Activated naive CD8-positive, alpha-beta T cell treated with anti-CD3 and anti-CD28 coated beads, Interleukin-2, amount 50 U/mL, for 16 hours (primary cell): Measurements from ENCODE around the gene PCMTD2.
"Not testable (repeated sequence)": the region's sequence is repeated elsewhere in the genome, so short reads cannot be mapped to it uniquely, and the experiment has no call there.

Source experiments
- DNase-seq: peaks from one replicate; pipeline ENCODE4 v3.0.0-alpha.2; 2020; ENCODE audit warnings: low read depth, low spot score

PCMTD2 gene

DNA sequence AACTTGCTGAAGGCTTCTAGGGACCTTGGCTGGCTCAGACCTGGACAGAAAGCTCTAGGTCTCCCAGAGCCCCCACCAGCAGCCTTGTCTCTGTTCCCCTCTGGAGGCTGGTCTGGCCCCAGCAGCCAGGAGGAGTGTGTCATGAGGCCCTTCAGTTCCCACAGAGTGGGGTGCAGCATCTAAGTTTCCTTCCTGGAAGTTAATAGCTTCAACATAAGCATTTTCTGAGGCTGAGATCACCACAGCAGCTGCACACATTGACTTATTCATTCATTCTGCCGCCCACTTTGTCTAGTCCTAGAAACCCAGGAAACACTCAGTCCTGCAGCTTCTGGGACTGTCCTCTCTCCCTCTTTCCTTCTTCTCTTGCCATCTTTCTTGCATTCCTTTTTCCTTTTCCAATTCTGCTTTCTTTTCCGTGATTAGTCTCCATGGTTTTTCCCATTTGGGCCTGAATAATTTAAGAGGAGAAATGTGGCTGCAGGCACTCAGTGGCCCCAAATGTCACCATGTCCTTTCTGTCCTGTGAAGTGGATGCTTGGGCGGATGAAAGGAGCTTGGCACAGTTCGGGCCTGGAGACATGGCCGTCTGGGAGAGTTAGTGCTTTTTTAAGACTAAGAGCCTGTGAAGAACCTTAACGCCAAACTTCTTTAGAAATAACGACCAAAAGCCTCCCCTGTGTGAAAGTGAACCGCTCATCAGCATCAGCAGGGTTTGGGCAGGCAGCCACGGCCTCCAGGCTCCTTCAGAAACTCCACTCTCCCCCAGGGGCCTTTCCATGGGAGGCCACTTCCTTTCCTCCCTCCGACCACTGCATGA is 31.0 kb upstream of the PCMTD2 start:
- DNase-seq = no peak

GRCh38 chr20:64225171-64225595 is 30.4 kb upstream of the PCMTD2 start:
- no peak for DNase-seq

GRCh38 chr20:64225828-64226598 is 29.5 kb upstream of the PCMTD2 start:
- DNase-seq = no peak

- DNase-seq = no peak
Observed at GRCh38 chr20:64226686-64227580, 28.6 kb upstream of the PCMTD2 start.

DNA sequence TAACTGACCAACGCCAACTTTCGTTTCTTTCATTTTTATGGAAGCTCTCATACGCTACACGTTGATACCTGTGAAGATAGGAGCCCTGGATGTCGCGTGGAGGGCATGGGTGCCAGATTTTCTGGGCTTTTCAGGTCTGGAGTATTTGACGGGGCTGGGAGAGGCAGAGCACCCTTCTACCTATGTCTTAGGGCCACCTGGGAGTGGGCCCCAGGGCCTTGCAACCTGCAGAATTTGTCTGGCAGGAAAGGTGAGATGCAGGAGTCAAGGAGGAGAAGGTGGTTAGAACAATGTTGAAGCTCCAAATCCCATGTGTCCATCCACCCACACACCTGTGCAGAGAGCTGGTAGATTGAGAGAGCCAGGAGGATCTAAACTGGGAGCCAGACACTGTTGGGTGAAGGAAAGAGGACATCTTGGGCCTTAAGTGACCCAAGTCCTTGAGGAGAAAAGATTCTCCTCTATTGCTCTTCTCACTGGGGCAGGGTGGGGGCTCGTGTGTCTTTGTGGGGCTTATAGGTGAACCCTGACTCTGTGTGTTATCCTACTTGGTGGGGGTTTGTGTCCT is 27.4 kb upstream of the PCMTD2 start:
- DNase-seq = no peak

GRCh38 chr20:64228751-64229506 is 26.6 kb upstream of the PCMTD2 start:
- DNase-seq = no peak

DNA sequence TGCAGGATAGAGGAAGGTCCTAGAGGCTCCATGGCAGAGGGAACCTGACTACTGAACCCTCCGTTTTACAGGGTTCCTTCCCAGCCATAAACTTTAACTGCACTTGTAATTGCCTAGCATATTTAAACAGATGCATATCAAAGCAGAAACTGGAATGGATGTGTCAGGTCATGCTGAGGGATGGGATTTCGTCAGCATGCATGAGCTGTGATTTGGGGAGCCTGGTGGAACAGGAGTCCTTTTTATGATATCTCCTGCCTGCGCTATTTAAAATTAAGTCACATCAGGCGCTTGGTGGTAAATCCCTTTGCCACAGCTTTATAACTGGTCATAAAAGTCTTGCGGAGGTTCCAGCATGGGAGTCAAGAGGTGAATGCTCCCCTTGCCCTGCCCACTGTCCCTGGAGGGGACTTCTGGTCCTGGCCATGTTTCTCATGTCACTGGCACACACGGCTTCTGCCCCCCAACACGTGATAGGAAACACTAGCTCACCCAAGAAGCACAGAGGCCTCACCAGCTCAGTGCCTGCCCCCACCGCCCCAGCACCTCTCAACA is 26.0 kb upstream of the PCMTD2 start:
- no peak for DNase-seq

DNA sequence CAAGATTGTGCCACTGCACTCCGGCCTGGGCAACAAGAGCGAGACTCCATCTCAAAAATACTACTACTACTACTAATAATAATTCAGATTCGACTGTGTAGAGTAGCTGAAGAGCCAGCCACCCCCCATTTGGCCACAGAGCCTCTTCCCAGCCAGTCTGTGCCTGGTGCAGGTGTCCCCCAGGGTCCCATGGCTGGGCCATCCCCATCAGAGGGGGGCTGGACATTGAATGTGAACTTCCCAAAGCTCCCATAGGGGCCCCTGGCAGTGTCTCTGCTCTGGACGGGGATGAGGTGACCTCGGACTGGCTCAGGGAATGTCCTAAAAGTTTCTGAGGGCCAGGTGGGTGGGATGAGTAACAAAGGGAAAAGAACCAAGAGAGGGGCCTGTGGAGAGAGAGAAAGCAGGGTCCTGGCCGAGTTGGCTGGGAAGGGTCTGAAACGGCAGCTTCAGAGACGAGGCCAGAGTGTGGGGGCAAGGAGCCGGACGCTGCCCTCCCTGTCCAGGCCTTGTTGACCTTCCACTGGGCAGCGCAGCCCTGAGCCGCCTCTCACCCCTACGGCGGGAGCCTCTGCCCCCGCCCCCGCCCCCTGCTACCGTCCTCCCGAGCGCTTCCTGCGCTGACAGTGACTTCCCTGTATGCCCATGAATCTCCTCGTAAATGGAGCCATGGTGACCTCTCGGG is 24.9 kb upstream of the PCMTD2 start:
- DNase-seq = no peak

DNA sequence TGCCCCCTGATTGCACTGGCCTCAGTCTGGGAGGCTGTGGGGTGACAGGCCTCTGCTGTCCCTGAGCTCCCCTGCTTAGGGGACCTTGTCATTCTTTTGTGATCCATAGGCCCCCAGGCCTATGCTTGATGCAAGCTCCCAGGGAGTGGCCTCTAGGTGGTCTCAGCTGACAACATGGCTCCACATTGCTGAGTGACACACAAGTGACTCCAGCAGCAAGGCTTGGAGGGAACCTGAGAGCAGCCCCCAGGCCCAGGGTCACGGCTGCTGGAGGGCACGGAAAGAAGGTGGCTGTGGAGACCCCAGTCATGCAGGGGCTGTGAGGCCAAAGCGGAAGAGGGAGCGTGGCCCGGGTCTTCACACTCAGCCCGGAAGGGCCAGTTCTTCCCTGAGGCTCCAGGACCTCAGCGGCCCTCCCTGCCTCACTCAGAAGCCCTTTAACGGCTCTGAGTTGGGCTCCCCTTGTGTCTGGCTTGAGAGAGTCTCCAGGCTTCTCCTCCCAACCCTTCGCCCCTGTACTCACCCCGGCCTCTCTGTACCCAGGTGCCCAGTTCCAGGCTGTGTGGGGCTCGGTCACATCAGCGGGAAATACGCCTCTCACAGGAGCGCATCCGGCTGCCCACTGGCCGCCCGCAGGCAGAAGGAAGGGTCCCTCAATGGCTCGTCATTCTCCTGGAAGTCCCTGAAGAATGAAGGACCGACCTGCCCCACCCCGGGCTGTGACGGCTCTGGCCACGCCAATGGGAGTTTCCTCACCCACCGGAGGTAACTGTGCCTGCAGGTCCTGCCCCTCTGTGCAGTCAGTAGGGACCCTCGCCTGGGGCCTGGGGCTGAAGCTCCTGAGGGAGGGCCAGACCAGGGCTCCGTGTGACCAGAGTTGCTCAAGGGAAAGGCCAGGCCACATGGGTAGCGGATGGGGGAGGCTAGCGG is 23.7 kb upstream of the PCMTD2 start:
- DNase-seq = no peak

- no peak for DNase-seq
Observed at GRCh38 chr20:64232794-64233193, 22.8 kb upstream of the PCMTD2 start.

DNA sequence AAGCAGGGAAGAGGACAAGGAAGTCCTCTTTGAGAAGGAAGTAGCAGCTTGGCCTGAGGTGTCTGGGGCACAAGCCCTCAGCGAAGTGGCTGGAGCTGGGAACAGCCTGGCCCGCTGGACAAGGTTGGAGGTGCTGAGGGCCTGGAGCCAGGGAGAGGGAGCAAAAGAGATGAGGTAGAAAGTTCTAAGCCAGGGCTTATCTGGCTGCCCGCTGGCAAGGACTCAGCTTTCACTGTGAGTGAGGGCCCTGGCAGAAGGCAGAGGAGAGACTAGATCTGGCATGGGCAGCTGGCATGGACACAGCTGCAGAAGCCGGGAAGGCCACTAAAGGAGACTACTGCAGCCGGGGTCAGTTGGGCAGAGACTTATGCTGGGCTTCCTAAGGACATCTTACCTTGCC is 21.8 kb upstream of the PCMTD2 start:
- DNase-seq = no peak

DNA sequence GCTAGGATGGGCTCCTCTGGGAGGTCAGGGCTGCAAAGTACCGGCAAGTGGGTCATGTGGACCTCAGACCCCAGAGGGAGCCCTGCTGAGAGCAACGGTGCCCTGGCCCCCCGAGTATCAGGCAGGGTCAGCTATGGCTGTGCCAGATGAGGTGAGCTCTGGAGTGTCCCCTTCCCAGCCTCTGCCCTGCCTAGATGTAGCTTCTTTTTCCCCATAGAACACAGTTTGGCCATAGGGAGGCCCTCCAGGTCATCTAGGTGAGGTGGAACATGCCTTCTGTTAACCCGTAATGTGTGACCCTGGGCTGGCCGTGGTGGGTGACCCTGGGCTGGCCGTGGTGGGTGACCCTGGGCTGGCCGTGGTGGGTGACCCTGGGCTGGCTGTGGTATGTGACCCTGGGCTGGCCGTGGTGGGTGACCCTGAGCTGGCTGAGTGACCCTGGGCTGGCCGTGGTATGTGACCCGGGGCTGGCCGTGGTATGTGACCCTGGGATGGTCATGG is 21.2 kb upstream of the PCMTD2 start:
- no peak for DNase-seq

DNA sequence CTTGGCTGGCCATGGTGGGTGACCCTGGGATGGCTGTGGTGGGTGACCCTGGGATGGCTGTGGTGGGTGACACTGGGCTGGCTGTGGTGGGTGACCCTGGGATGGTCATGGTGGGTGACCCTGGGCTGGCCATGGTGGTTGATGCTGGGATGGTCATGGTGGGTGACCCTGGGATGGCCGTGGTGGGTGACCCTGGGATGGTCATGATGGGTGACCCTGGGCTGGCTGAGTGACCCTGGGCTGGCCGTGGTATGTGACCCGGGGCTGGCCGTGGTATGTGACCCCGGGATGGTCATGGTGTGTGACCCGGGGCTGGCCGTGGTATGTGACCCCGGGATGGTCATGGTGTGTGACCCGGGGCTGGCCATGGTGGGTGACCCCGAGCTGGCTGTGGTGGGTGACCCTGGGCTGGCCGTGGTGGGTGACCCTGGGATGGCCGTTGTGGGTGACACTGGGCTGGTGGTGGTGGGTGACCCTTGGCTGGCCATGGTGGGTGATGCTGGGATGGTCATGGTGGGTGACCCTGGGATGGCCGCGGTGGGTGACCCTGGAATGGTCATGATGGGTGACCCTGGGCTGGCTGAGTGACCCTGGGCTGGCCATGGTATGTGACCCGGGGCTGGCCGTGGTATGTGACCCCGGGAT is 20.5 kb upstream of the PCMTD2 start:
- not testable (repeated sequence) for DNase-seq

- no peak for DNase-seq
Observed at GRCh38 chr20:64236137-64237088, 19.1 kb upstream of the PCMTD2 start.

DNA sequence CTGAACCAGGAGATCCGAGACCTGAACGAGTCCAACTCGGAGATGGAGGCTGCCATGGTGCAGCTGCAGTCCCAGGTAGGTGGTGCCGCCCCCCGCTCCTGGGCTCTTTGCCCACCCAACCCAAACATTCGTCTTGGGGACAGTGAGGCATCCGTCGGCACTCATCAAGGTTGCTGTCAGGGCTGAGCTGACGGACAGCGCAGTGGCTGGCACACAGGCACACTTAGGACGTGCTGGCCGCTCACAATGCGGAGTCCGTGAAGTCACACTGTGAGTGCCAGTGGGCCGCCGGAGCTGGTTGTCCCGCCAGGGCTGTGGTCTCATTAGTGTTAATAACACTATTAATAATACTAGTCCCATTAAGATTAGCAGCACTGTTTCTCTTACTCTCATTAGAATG is 18.2 kb upstream of the PCMTD2 start:
- no peak for DNase-seq

- no peak for DNase-seq
Observed at GRCh38 chr20:64238115-64238825, 17.3 kb upstream of the PCMTD2 start.
